ENCODE data around the gene TOGARAM1.

The TOGARAM1 gene

DNA sequence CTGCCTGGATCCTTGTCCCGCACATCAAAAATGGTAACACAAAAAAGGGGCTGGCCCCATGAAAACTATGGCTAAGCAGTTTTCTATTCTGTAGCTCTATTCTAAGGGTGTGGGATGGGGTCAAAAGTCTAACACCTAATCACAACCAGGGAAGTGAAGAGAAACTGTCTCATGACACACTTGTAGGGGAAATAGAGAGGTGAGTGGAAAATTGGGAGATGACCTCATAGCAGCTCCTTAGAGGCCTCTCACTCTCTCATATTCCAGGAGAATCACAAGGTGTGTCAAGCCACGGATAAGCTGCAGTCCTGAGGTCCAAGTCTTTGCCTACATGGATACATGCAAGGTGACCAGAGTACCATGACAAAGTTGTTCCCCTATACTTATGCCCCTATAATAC, 10.9 kb upstream of the TOGARAM1 start:
- no peak overlapping the region for H3K27ac ChIP-seq
- no peak for DNase-seq (ENCODE audit: low spot score)
- TF ChIP-seq, protein P1, sequence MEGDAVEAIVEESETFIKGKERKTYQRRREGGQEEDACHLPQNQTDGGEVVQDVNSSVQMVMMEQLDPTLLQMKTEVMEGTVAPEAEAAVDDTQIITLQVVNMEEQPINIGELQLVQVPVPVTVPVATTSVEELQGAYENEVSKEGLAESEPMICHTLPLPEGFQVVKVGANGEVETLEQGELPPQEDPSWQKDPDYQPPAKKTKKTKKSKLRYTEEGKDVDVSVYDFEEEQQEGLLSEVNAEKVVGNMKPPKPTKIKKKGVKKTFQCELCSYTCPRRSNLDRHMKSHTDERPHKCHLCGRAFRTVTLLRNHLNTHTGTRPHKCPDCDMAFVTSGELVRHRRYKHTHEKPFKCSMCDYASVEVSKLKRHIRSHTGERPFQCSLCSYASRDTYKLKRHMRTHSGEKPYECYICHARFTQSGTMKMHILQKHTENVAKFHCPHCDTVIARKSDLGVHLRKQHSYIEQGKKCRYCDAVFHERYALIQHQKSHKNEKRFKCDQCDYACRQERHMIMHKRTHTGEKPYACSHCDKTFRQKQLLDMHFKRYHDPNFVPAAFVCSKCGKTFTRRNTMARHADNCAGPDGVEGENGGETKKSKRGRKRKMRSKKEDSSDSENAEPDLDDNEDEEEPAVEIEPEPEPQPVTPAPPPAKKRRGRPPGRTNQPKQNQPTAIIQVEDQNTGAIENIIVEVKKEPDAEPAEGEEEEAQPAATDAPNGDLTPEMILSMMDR (conservative IDR thresholded peaks at IDR 0.05; ENCODE audit: low read depth): no peak
- POLR2A ChIA-PET (ENCODE audit: low non-redundant PET): no interaction called here
- CTCF ChIA-PET: no interaction called here

DNA sequence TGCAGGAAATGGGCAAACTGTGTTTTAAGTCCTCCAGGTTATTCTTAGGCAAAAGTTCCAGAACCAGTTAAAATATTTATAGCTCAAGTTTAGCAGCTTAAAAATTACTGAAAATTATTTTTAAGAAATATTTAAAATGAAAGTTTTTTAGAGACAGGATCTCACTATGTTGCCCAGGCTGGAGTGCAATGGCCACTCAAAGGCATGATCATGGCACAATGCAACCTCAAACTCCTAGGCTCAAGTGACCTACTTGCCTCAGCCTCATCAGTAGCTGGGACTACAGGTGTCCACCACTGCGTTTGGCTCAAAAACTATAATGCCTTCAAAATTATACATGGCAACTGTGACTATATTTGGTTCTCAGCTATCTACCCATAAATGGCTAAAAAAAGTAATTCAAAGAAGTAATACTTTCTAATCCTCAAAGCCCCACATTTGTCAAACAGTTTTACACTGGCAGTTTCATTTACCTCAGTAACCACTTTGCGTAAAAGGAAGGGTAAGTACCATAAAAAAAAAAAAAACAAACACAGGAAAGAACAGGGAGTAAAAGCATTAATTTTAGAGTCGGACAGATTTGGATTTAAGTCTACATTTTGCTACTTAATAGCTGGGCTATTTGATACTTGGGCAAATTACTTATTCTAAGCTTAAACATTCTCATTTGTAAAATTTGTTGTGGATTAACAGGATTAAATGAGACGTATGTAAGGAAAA, 9.4 kb upstream of the TOGARAM1 start:
- POLR2A ChIA-PET (ENCODE audit: low non-redundant PET): no interaction called here
- CTCF ChIA-PET: interaction anchor here (0.6 kb wide), 1 partner anchor 1340 kb away, joined by 3 read pairs; no protein-coding TSS in a partner anchor
- TF ChIP-seq, protein P1 (conservative IDR thresholded peaks at IDR 0.05; ENCODE audit: low read depth): no peak
- H3K27ac ChIP-seq: no peak overlapping the region
- DNase-seq (ENCODE audit: low spot score): no peak

DNA sequence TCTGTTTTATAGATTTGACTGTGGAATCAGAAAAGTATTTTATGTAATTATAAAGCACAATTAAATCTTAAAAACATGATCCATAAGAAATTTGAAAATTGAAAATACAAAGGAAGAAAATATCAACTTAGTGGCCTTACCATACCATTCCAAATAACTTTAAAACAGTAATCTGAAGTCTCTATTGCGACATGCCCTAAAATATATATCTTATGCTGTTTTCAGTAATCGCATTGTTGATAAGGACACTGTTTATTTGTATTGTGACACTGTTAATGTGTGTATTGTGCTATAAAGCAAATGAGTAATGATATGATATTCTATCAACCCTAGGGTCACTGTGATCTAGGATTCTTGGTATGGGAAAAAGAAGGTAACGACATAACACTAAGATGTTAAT, 7.2 kb upstream of the TOGARAM1 start:
- H3K27ac ChIP-seq: no peak overlapping the region
- ChIA-PET CTCF (no interaction called here), POLR2A (ENCODE audit: low non-redundant PET) (no interaction called here)
- TF ChIP-seq, protein P1 (conservative IDR thresholded peaks at IDR 0.05; ENCODE audit: low read depth): no peak
- DNase-seq (ENCODE audit: low spot score): no peak

DNA sequence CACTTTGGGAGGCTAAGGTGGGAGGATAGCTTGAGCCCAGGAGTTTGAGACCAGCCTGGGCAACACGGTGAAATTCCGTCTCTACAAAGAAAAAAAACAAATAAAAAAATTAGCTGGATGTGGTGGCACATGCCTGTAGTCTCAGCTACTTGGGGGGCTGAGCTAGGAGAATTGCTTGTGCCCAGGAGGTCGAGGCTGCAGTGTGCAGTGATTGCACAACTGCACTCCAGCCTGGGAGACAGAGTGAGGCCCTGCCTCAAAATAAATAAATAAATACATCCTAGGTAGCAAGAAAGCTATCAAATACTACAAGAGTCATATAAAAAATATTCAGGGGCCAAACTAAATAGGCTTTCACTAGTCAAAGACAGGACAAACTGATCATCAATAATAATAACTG, 6.5 kb upstream of the TOGARAM1 start:
- ChIA-PET CTCF (no interaction called here), POLR2A (ENCODE audit: low non-redundant PET) (no interaction called here)
- H3K27ac ChIP-seq: no peak overlapping the region
- TF ChIP-seq, protein P1 (conservative IDR thresholded peaks at IDR 0.05; ENCODE audit: low read depth): no peak
- no peak for DNase-seq (ENCODE audit: low spot score)

DNA sequence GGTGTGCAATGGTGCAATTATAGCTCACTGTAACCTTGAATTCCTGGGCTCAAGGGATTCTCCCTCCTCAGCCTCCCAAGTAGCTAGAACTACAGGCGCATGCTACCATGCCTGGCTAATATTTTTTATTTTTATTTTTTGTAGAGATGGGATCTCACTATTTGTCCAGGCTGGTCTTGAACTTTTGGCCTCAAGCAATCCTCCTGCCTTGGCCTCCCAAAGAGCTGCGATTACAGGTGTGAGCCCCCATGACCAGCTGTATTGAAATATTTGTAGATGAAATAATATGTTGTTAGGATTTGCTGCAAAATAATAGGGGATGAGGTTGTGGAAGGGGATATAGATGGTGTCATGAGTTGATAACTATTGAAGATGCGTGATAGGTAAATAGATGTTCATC, 5.1 kb upstream of the TOGARAM1 start:
- CTCF ChIA-PET: interaction anchor here (0.6 to 0.9 kb wide), 2 partner anchors 28 to 33 kb away, joined by 3 to 5 read pairs; no protein-coding TSS in a partner anchor

DNA sequence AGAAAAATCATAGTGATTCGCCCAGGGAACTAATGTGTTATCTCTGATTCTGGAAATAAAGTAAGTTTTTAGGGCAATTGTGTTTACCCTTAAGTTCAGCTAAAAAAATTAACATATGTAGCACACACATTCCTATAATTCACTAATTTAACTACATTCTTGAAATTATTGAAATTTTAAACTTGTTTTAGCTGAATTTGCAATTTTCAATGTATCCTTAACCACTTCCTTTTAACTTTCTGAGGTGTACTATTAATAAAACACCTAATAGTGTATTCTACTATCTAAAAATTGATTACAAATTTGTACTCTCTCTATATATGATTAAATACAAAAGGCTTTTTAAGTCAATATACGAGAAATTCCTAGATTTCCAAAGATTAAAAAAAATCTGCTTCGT, 2.5 kb upstream of the TOGARAM1 start:
- TF ChIP-seq, protein P1 (conservative IDR thresholded peaks at IDR 0.05; ENCODE audit: low read depth): no peak
- POLR2A ChIA-PET (ENCODE audit: low non-redundant PET): no interaction called here
- no peak overlapping the region for H3K27ac ChIP-seq
- CTCF ChIA-PET: no interaction called here
- DNase-seq (ENCODE audit: low spot score): no peak

More for the DNA sequence above, 5.1 kb upstream of the TOGARAM1 start:
- no peak for DNase-seq (ENCODE audit: low spot score)
- POLR2A ChIA-PET (ENCODE audit: low non-redundant PET): no interaction called here
- H3K27ac ChIP-seq: no peak overlapping the region
- TF ChIP-seq, protein P1 (conservative IDR thresholded peaks at IDR 0.05; ENCODE audit: low read depth): no peak

Measured in RWPE1 (cell line).